ENCODE measurements around the gene KSR1.

DNA sequence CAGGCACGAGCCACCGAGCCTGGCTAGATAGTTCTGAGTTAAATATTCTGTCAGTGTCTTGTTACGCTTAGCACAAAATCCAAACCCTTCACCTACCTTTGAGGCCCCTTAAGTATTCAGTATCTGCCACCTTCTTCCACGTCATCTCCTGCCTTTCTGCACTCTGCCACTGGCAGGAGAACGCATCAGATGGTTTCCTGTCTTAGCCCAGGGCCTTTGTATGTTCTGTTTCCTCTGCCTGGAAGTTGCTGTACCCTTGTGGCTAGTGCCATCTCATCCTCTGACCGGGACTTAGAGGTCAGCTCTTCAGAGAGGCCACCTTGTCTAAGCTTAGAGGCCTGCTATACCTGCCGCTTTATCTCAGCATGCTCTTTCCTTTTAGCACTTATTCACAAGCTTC, 107.3 kb downstream of the KSR1 start:
- TF ChIP-seq, protein P1, sequence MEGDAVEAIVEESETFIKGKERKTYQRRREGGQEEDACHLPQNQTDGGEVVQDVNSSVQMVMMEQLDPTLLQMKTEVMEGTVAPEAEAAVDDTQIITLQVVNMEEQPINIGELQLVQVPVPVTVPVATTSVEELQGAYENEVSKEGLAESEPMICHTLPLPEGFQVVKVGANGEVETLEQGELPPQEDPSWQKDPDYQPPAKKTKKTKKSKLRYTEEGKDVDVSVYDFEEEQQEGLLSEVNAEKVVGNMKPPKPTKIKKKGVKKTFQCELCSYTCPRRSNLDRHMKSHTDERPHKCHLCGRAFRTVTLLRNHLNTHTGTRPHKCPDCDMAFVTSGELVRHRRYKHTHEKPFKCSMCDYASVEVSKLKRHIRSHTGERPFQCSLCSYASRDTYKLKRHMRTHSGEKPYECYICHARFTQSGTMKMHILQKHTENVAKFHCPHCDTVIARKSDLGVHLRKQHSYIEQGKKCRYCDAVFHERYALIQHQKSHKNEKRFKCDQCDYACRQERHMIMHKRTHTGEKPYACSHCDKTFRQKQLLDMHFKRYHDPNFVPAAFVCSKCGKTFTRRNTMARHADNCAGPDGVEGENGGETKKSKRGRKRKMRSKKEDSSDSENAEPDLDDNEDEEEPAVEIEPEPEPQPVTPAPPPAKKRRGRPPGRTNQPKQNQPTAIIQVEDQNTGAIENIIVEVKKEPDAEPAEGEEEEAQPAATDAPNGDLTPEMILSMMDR (IDR thresholded peaks at IDR 0.05), result no peak
- no peak for TF ChIP-seq POLR2A (IDR thresholded peaks at IDR 0.05)
